ENCODE data around the gene MPP3. TPM values are rescaled to one million over a fixed set of nuclear protein-coding genes. Genes with fewer than 3 reads are reported as not detected.

The MPP3 gene
- total RNA-seq, 1 experiment from 2014 or later: 6.9 TPM

- peaks cover 0 to 3% (median 0%) of the 10 kb centered on the region in 3 experiments; a peak in 5 of 7 replicates for H3K36me3 Mint-ChIP-seq (ENCODE audit: insufficient read depth in 1 of 3, low read depth in 3 of 3)
- H3K9me3 ChIP-seq (ENCODE audit: control insufficient read depth, low read depth, low read length): no peaks in the 10 kb centered on the region
- H3K56ac ChIP-seq (ENCODE audit: insufficient read length, low read depth, low read length): no peak overlapping the region
- peak; percentile 62 for TF ChIP-seq CTCF (conservative IDR thresholded peaks at IDR 0.05)
- no peaks in the 10 kb centered on the region for H3K79me1 ChIP-seq (ENCODE audit: insufficient read depth, low read depth, low read length, poor library complexity, severe bottlenecking)
- H4K8ac ChIP-seq (replicated peaks; ENCODE audit: insufficient read length, low read depth, low read length): no peak overlapping the region
- H3K27me3 Mint-ChIP-seq (ENCODE audit: low read depth): no peaks in the 10 kb centered on the region
- H2AK5ac ChIP-seq (ENCODE audit: insufficient read length, low read length): no peak overlapping the region
- H3K18ac ChIP-seq (ENCODE audit: insufficient read length, low read depth, low read length): no peak overlapping the region
- H3K9ac ChIP-seq (ENCODE audit: extremely low read depth, insufficient read length, low read length): no peak overlapping the region
- WGBS (ENCODE audit: extremely low coverage, insufficient read length, low lambda C conversion rate): no CpG with 5 or more reads among the region's 12 CpGs
- no peak overlapping the region for H2BK20ac ChIP-seq (ENCODE audit: low read depth, low read length, poor library complexity, severe bottlenecking)
- no peak overlapping the region for H3K14ac ChIP-seq (ENCODE audit: insufficient read depth, low read length)
- H3K23ac ChIP-seq (ENCODE audit: insufficient read length, low read depth, low read length): no peak overlapping the region
- no peak overlapping the region for H2BK5ac ChIP-seq (ENCODE audit: insufficient read length, low read length)
- no peak overlapping the region for H2AFZ ChIP-seq (ENCODE audit: low read length)
- no peak overlapping the region for H4K5ac ChIP-seq (ENCODE audit: insufficient read length, low read depth, low read length)
- no peak overlapping the region for H2BK15ac ChIP-seq (ENCODE audit: low read depth, low read length)
- no peaks in the 10 kb centered on the region for H3K27me3 ChIP-seq (ENCODE audit: insufficient read depth, low read length)
- DNase-seq: peak; percentile 82
- no peak overlapping the region for H3K4ac ChIP-seq (ENCODE audit: low read depth, low read length)
- no peak overlapping the region for H3K27ac ChIP-seq (ENCODE audit: insufficient read length, low read depth, low read length)
- H3K4me1 Mint-ChIP-seq: peaks cover 15 to 16% of the 10 kb centered on the region in 2 experiments
- no peaks in the 10 kb centered on the region for H3K4me1 ChIP-seq (ENCODE audit: insufficient read depth, low read length)
- no peak overlapping the region for H2BK12ac ChIP-seq (ENCODE audit: insufficient read length, low read depth, low read length)
- H4K91ac ChIP-seq (ENCODE audit: insufficient read length, low read depth, low read length): no peak overlapping the region
- no peak overlapping the region for H3K4me3 Mint-ChIP-seq
- H4K20me1 ChIP-seq (ENCODE audit: control insufficient read depth, insufficient read depth, insufficient read length): no peaks in the 10 kb centered on the region
- H3T11ph ChIP-seq (ENCODE audit: low read length): no peak overlapping the region
- no peak overlapping the region for H2BK120ac ChIP-seq (ENCODE audit: low read depth, low read length, poor library complexity, severe bottlenecking)
- peak overlapping the region in 1 of 3 experiments; percentile 56; a peak in 2 of 7 replicates for H3K27ac Mint-ChIP-seq
- H3K79me2 ChIP-seq (ENCODE audit: insufficient read depth, low read length): no peaks in the 10 kb centered on the region
- no peak overlapping the region for H3K4me2 ChIP-seq (ENCODE audit: insufficient read depth, insufficient read length, low read length)
- no peaks in the 10 kb centered on the region for H3K23me2 ChIP-seq (ENCODE audit: insufficient read length, low read depth, low read length, poor library complexity, severe bottlenecking)
- H3K9me3 Mint-ChIP-seq: no peaks in the 10 kb centered on the region
Measured at GRCh38 chr17:43814026-43814425, 18.9 kb downstream of the MPP3 start.

Measured in H9 (cell line).